SK-N-MC (cell line): ENCODE data around the gene CAMKK2.
"Not testable (repeated sequence)": the region's sequence is repeated elsewhere in the genome, so short reads cannot be mapped to it uniquely, and the experiment has no call there.

Experiments
- DNase-seq: peaks from one replicate; pipeline ENCODE4 v3.0.0-alpha.2; 2011; ENCODE audit warnings: low read depth, low spot score
- H3K27ac ChIP-seq: fragments of 200-600 bp; sonication (generic); 2 replicates; pipeline ENCODE4 v1.5.1; 2016; ENCODE audit warnings: mixed run types
- H3K36me3 ChIP-seq: fragments of 200-600 bp; sonication (generic); 2 replicates; pipeline ENCODE4 v1.6.1; 2017; ENCODE audit warnings: antibody characterized with exemption, low read length, mixed read lengths; ENCODE audit not compliant: insufficient read depth
- H3K4me3 ChIP-seq: fragments of 200-600 bp; sonication (generic); 2 replicates; pipeline ENCODE4 v1.5.1; 2016
- H3K9ac ChIP-seq: fragments of 200-600 bp; sonication (generic); 2 replicates; pipeline ENCODE4 v1.8.0; 2017; ENCODE audit warnings: mixed run types, mixed read lengths; ENCODE audit not compliant: insufficient read length
- H3K9me3 ChIP-seq: fragments of 200-600 bp; sonication (generic); 2 replicates; pipeline ENCODE4 v1.6.1; 2017; ENCODE audit warnings: low read depth, mild to moderate bottlenecking, antibody characterized with exemption, low read length, moderate library complexity, mixed read lengths
- EZH2 ChIP-seq: fragments of 200-600 bp; sonication (generic); IDR thresholded peaks from one replicate; pipeline ENCODE4 v1.6.1; 2017; ENCODE audit warnings: antibody characterized with exemption
- FOXP2 ChIP-seq: optimal IDR thresholded peaks from 2 replicates; pipeline ENCODE3; 2011; ENCODE audit warnings: mild to moderate bottlenecking, moderate library complexity; ENCODE audit not compliant: insufficient read depth; ENCODE audit errors: extremely low read length, control extremely low read depth
- POLR2AphosphoS5 ChIP-seq: IDR thresholded peaks from 2 replicates; pipeline ENCODE4 v1.6.1; 2012; ENCODE audit warnings: mild to moderate bottlenecking, low read depth, low read length, borderline replicate concordance

Gene CAMKK2

GRCh38 chr12:121284551-121285390, 11.7 kb downstream of the CAMKK2 start:
- Histone ChIP-seq H3K9ac (no peak overlapping the region), H3K36me3 (no peaks in the 10 kb centered on the region), H3K9me3 (no peaks in the 10 kb centered on the region), H3K27ac (no peak overlapping the region), H3K4me3 (no peak overlapping the region)
- no peak for DNase-seq
- TF ChIP-seq POLR2AphosphoS5, result no peak
- no peak for TF ChIP-seq EZH2
- no peak for TF ChIP-seq FOXP2

GRCh38 chr12:121283841-121284240, 12.7 kb downstream of the CAMKK2 start:
- Histone ChIP-seq H3K36me3 (no peaks in the 10 kb centered on the region; the same call in 1 of the 2 replicates), H3K4me3 (no peak overlapping the region), H3K9ac (no peak overlapping the region), H3K27ac (no peak overlapping the region), H3K9me3 (no peaks in the 10 kb centered on the region)
- no peak for DNase-seq
- TF ChIP-seq POLR2AphosphoS5, result no peak
- TF ChIP-seq EZH2, result no peak
- TF ChIP-seq FOXP2, result no peak

GRCh38 chr12:121283388-121283787, 13.1 kb downstream of the CAMKK2 start:
- H3K9me3 ChIP-seq, result no peaks in the 10 kb centered on the region
- no peak for DNase-seq
- H3K9ac ChIP-seq, result no peak overlapping the region
- no peak overlapping the region for H3K4me3 ChIP-seq
- H3K36me3 ChIP-seq, result no peaks in the 10 kb centered on the region; the same call in 1 of the 2 replicates
- H3K27ac ChIP-seq, result no peak overlapping the region
- no peak for TF ChIP-seq POLR2AphosphoS5
- no peak for TF ChIP-seq FOXP2
- TF ChIP-seq EZH2, result no peak

- not testable (repeated sequence) for H3K9me3 ChIP-seq, H3K27ac ChIP-seq, H3K36me3 ChIP-seq, DNase-seq, H3K4me3 ChIP-seq, H3K9ac ChIP-seq
Measured at GRCh38 chr12:121282910-121283309, 13.6 kb downstream of the CAMKK2 start.

GRCh38 chr12:121282072-121282742, 14.3 kb downstream of the CAMKK2 start:
- H3K27ac ChIP-seq, result no peak overlapping the region
- no peak for DNase-seq

GRCh38 chr12:121281116-121281515, 15.4 kb downstream of the CAMKK2 start:
- DNase-seq, result not testable (repeated sequence)

More at GRCh38 chr12:121282072-121282742, 14.3 kb downstream of the CAMKK2 start:
- Histone ChIP-seq H3K4me3 (no peak overlapping the region), H3K36me3 (no peaks in the 10 kb centered on the region; the same call in 1 of the 2 replicates), H3K9me3 (no peaks in the 10 kb centered on the region), H3K9ac (no peak overlapping the region)
- TF ChIP-seq EZH2 (no peak), POLR2AphosphoS5 (no peak)

GRCh38 chr12:121280531-121280930, 16.0 kb downstream of the CAMKK2 start:
- not testable (repeated sequence) for H3K4me3 ChIP-seq, H3K36me3 ChIP-seq, H3K9ac ChIP-seq, H3K27ac ChIP-seq, DNase-seq, H3K9me3 ChIP-seq

More at GRCh38 chr12:121281116-121281515, 15.4 kb downstream of the CAMKK2 start:
- H3K36me3 ChIP-seq, H3K9ac ChIP-seq, H3K4me3 ChIP-seq, H3K27ac ChIP-seq, H3K9me3 ChIP-seq: not testable (repeated sequence)

GRCh38 chr12:121279507-121279915, 17.0 kb downstream of the CAMKK2 start:
- TF ChIP-seq EZH2 (no peak), POLR2AphosphoS5 (no peak), FOXP2 (no peak)
- DNase-seq, result no peak
- Histone ChIP-seq H3K9ac (no peak overlapping the region), H3K4me3 (no peak overlapping the region), H3K36me3 (no peaks in the 10 kb centered on the region; the same call in 1 of the 2 replicates), H3K27ac (no peak overlapping the region), H3K9me3 (no peaks in the 10 kb centered on the region)

GRCh38 chr12:121279071-121279375, 17.5 kb downstream of the CAMKK2 start:
- DNase-seq, result no peak
- TF ChIP-seq FOXP2 (no peak), POLR2AphosphoS5 (no peak), EZH2 (no peak)
- H3K36me3 ChIP-seq, result peaks cover 3% of the 10 kb centered on the region; the same call in 1 of the 2 replicates
- H3K27ac ChIP-seq, result no peak overlapping the region
- H3K9me3 ChIP-seq, result no peaks in the 10 kb centered on the region
- no peak overlapping the region for H3K4me3 ChIP-seq
- H3K9ac ChIP-seq, result no peak overlapping the region
